Sigmoid colon (tissue), 7 donors: ENCODE results near the gene OR10H2. TPM values are rescaled to one million over a fixed set of nuclear protein-coding genes. Genes with fewer than 3 reads are reported as not detected.

Experiments
- DNase-seq: peaks from one replicate; pipeline ENCODE4 v3.0.0-alpha.2; 2019
- H3K27ac ChIP-seq, 4 donors: fragments of 200-600 bp; sonication (generic); one replicate each; pipeline ENCODE4 v1.5.1; 2016 to 2019; ENCODE audit warnings: mild to moderate bottlenecking in 1 of 4
- H3K27me3 ChIP-seq, 3 donors: fragments of 200-600 bp; sonication (generic); one replicate each; pipeline ENCODE4 v1.5.1; 2019; ENCODE audit warnings: mild to moderate bottlenecking in 1 of 3
- H3K36me3 ChIP-seq, 4 donors: fragments of 200-600 bp; sonication (generic); one replicate each; pipeline ENCODE4 v1.5.1; 2016 to 2019
- H3K4me1 ChIP-seq, 4 donors: fragments of 200-600 bp; sonication (generic); one replicate each; pipeline ENCODE4 v1.5.1; 2017 to 2019
- H3K4me3 ChIP-seq, 4 donors: fragments of 200-600 bp; sonication (generic); one replicate each; pipeline ENCODE4 v1.5.1; 2017 to 2019; ENCODE audit warnings: mild to moderate bottlenecking in 2 of 4, moderate library complexity in 1 of 4
- H3K9me3 ChIP-seq, 4 donors: fragments of 200-600 bp in 3 of 4; sonication (generic) in 3 of 4; one replicate each; pipeline versions ENCODE4 v1.5.1 to v1.6.1; 2013 to 2019
- EP300 ChIP-seq, 4 donors: sonication (generic); formaldehyde crosslinking; IDR thresholded peaks; one replicate each; pipeline ENCODE4 v1.6.1; 2017; ENCODE audit warnings: antibody characterized with exemption in 4 of 4
- POLR2A ChIP-seq, 2 donors: fragments of 450-650 bp; IDR thresholded peaks; one replicate each; pipeline ENCODE4 v1.6.1; 2016; ENCODE audit warnings: antibody characterized with exemption in 2 of 2, mild to moderate bottlenecking in 2 of 2, moderate library complexity in 2 of 2
- POLR2AphosphoS5 ChIP-seq, 4 donors: sonication (generic); formaldehyde crosslinking; IDR thresholded peaks; one replicate each; pipeline ENCODE4 v1.6.1; 2017; ENCODE audit warnings: antibody characterized with exemption in 4 of 4
- WGBS, 2 donors: extraction: QIAGEN DNeasy Blood & Tissue Kit; methylation state at CpG; one replicate each; pipeline ENCODE4 v1.1.7; 2013; 5-methylcytosine and 5-hydroxymethylcytosine counted together
- intact Hi-C: fragments of 100-400 bp; cut with DNase I; formaldehyde crosslinking; loops from one replicate; pipeline ENCODE4 v1.15.1; 2023
- polyA plus RNA-seq, 3 donors: library from polyadenylated mRNA; stranded (reverse); fragments of 200-250 nt; gene quantifications; one replicate each; pipeline ENCODE4 v1.2.3, GENCODE V29; 2013
- total RNA-seq, 4 donors: library from RNA; depleted of rRNA; stranded (reverse); fragments of >200 nt; gene quantifications; one replicate each; pipeline ENCODE4 v1.1.0, GENCODE V29; 2016
- TF ChIP-seq, protein P1 (sequence below), 4 experiments: fragments of 450-650 bp in 3 of 4; fragments of 200-600 bp in 1 of 4; IDR thresholded peaks; one replicate each; pipeline ENCODE4 v1.5.1; 2016 to 2019; ENCODE audit warnings: antibody characterized with exemption in 4 of 4, mild to moderate bottlenecking in 3 of 4, moderate library complexity in 2 of 4
- donor health status: healthy with polysubstance abuse.
- donor health status: Bipolar disorder and iron deficiency.
- donor health status: healthy.

OR10H2 gene
- total and polyA plus RNA-seq, 7 donors, result not detected

DNA sequence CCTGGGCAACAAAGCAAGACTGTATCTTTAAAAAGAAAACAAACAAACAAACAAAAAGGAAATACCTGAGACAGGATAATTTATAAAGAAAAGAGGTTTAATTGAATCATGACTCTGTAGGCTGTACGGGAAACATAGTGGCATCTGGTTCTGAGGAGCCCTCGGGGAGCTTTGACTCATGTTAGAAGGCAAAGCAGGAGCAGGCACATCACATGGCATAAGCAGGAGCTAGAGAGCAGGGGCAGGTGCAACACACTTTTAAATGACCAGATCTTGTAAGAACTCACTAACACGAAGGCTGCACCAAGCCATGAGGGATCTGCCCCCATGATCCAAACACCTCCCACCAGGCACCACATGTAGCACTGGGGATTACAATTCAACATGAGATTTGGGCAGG is 13.2 kb upstream of the OR10H2 start:
- Histone ChIP-seq H3K36me3 (no peaks in the 10 kb centered on the region), H3K27ac (no peak overlapping the region), H3K4me1 (no peaks in the 10 kb centered on the region), H3K9me3 (no peaks in the 10 kb centered on the region), H3K27me3 (peaks cover 0 to 10% (median 0%) of the 10 kb centered on the region in 3 donors), H3K4me3 (no peak overlapping the region)
- no peak for DNase-seq
- no peak for TF ChIP-seq POLR2A (IDR thresholded peaks at IDR 0.05)
- TF ChIP-seq EP300 (IDR thresholded peaks at IDR 0.05), result no peak
- TF ChIP-seq, protein P1, sequence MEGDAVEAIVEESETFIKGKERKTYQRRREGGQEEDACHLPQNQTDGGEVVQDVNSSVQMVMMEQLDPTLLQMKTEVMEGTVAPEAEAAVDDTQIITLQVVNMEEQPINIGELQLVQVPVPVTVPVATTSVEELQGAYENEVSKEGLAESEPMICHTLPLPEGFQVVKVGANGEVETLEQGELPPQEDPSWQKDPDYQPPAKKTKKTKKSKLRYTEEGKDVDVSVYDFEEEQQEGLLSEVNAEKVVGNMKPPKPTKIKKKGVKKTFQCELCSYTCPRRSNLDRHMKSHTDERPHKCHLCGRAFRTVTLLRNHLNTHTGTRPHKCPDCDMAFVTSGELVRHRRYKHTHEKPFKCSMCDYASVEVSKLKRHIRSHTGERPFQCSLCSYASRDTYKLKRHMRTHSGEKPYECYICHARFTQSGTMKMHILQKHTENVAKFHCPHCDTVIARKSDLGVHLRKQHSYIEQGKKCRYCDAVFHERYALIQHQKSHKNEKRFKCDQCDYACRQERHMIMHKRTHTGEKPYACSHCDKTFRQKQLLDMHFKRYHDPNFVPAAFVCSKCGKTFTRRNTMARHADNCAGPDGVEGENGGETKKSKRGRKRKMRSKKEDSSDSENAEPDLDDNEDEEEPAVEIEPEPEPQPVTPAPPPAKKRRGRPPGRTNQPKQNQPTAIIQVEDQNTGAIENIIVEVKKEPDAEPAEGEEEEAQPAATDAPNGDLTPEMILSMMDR (IDR thresholded peaks at IDR 0.05), result no peak
- no peak for TF ChIP-seq POLR2AphosphoS5 (IDR thresholded peaks at IDR 0.05)
- 73 to 77% methylated on average over 3 of the region's 3 CpGs for WGBS, 2 donors
- intact Hi-C loops, result no loop called here

DNA sequence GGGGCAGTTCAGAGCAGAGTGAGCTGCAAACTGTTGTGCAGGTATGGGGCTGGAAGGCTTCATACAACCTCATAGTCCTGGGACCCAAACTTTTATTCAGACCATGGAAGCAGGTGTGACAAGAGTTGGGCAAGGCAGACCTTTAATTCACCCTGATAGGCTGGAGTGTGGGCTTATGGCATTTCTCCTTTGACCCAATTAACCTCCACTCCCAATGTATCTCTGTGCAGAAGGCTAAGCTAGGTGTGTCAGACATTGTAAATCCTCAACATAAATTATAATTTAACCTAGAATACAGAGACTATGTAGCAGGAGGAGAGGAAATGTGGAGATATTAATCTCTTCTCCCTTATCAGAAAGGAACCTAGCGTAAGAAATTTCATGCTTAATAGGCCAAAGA is 12.2 kb upstream of the OR10H2 start:
- no peak for DNase-seq
- peaks cover 0 to 12% (median 0%) of the 10 kb centered on the region in 3 donors for H3K27me3 ChIP-seq
- intact Hi-C loops, result no loop called here
- H3K9me3 ChIP-seq, result no peaks in the 10 kb centered on the region
- 26 to 54% methylated on average over 1 of the region's 1 CpG for WGBS, 2 donors
- no peaks in the 10 kb centered on the region for H3K4me1 ChIP-seq
- no peak overlapping the region for H3K27ac ChIP-seq
- no peaks in the 10 kb centered on the region for H3K36me3 ChIP-seq
- TF ChIP-seq EP300 (IDR thresholded peaks at IDR 0.05) (no peak), POLR2AphosphoS5 (IDR thresholded peaks at IDR 0.05) (no peak), POLR2A (IDR thresholded peaks at IDR 0.05) (no peak)
- TF ChIP-seq, protein P1 (IDR thresholded peaks at IDR 0.05), result no peak
- no peak overlapping the region for H3K4me3 ChIP-seq

DNA sequence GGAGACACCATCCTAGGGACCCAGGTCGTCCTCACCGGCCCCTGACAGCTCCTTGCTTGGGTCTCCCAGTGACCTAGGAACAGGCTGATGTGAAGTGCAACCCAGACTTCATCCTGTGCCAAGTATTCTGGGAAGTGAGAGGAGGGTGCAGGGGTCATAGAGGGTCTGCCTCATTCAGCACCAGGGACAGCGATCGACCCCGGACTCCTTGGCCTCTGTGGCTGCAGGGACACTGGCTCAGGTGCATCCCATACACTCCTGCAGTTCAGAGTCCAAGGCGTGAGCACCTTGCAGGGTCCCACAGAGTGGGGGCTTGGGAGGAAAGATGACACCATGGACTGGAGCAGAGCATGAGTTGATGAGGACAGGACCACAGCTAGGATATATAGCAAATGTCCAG is 10.0 kb upstream of the OR10H2 start:
- no peak for TF ChIP-seq POLR2A (IDR thresholded peaks at IDR 0.05)
- TF ChIP-seq, protein P1 (IDR thresholded peaks at IDR 0.05), result no peak
- TF ChIP-seq EP300 (IDR thresholded peaks at IDR 0.05), result no peak
- TF ChIP-seq POLR2AphosphoS5 (IDR thresholded peaks at IDR 0.05), result no peak
- DNase-seq, result no peak
- H3K4me1 ChIP-seq, result no peaks in the 10 kb centered on the region
- WGBS, 2 donors, result 27 to 61% methylated on average over 6 of the region's 6 CpGs
- H3K36me3 ChIP-seq, result no peaks in the 10 kb centered on the region
- intact Hi-C loops, result no loop called here
- H3K27me3 ChIP-seq, result peaks cover 0 to 15% (median 0%) of the 10 kb centered on the region in 3 donors
- no peaks in the 10 kb centered on the region for H3K9me3 ChIP-seq
- no peak overlapping the region for H3K4me3 ChIP-seq
- H3K27ac ChIP-seq, result no peak overlapping the region

DNA sequence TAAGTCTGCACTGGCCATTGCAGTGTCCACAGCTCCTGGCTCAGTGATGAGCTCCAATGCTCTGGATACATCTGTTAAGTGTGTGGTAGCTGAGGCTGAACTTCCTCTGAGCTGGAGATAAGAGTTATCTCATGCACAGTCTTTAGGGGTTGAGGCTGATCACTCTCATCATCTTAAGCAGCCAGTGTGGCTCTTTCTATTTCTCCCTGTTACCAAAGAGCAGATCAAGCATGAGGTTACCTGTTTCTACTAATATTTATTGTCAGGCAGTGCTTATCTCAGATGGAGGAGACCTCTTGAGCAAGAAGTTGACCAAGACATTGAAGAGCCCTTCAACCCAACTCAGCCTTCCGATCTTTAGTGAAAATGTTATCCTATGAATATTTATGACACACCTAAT is 6.6 kb upstream of the OR10H2 start:
- intact Hi-C loops, result no loop called here
- Histone ChIP-seq H3K4me1 (no peaks in the 10 kb centered on the region), H3K4me3 (no peak overlapping the region), H3K36me3 (no peaks in the 10 kb centered on the region), H3K9me3 (no peaks in the 10 kb centered on the region), H3K27ac (no peak overlapping the region), H3K27me3 (peaks cover 5 to 46% (median 5%) of the 10 kb centered on the region in 3 donors)
- WGBS, 2 donors, result 80 to 83% methylated on average over 1 of the region's 1 CpG
- TF ChIP-seq EP300 (IDR thresholded peaks at IDR 0.05), result no peak
- no peak for TF ChIP-seq POLR2A (IDR thresholded peaks at IDR 0.05)
- no peak for TF ChIP-seq POLR2AphosphoS5 (IDR thresholded peaks at IDR 0.05)
- TF ChIP-seq, protein P1 (IDR thresholded peaks at IDR 0.05), result no peak
- no peak for DNase-seq

DNA sequence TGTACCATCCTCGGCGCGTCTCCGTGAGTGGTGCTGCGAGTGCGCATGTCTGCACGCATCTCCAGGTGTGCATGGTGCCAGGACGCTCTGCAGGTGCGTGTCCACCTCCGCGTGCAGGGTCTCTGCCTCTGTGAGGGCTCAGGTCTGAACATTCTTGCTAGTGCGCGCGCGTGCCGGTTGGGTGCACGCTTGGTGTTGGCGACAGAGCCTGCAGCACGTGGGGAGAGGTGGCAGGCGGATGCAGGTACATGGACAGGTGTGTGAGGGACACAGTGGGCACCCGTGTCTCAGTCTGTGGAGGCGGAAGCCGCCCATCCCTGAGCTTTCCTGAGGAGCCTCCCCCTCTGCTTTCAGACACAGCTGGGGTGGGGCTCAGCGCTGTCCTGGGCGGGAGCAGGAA is 4.9 kb upstream of the OR10H2 start:
- no peaks in the 10 kb centered on the region for H3K4me1 ChIP-seq
- intact Hi-C loops, result no loop called here
- no peak for DNase-seq
- WGBS, 2 donors, result 23 to 25% methylated on average over 25 of the region's 25 CpGs
- no peaks in the 10 kb centered on the region for H3K36me3 ChIP-seq
- no peak overlapping the region for H3K4me3 ChIP-seq
- no peaks in the 10 kb centered on the region for H3K9me3 ChIP-seq
- H3K27ac ChIP-seq, result no peak overlapping the region
- TF ChIP-seq, protein P1 (IDR thresholded peaks at IDR 0.05), result no peak
- no peak for TF ChIP-seq POLR2A (IDR thresholded peaks at IDR 0.05)
- no peak for TF ChIP-seq EP300 (IDR thresholded peaks at IDR 0.05)
- no peak for TF ChIP-seq POLR2AphosphoS5 (IDR thresholded peaks at IDR 0.05)
- peaks cover 5 to 48% (median 5%) of the 10 kb centered on the region in 3 donors for H3K27me3 ChIP-seq
